Activated T-cell treated with anti-CD3 and anti-CD28 coated beads, Interleukin-2, amount 50 U/mL, for 24 hours (primary cell): ENCODE measurements around the gene MOB3A.
"Not testable (repeated sequence)": the region's sequence is repeated elsewhere in the genome, so short reads cannot be mapped to it uniquely, and the experiment has no call there.

ENCODE experiments used
- DNase-seq: peaks from one replicate; pipeline ENCODE4 v3.0.0-alpha.2; 2020
- H3K27ac Mint-ChIP-seq: 2 replicates; pipeline ENCODE4 v1.8.0; 2020; ENCODE audit warnings: mild to moderate bottlenecking, mixed read lengths
- H3K27me3 Mint-ChIP-seq: 2 replicates; pipeline ENCODE4 v1.8.0; 2020; ENCODE audit warnings: mixed read lengths
- H3K36me3 Mint-ChIP-seq: 2 replicates; pipeline ENCODE4 v1.8.0; 2020; ENCODE audit warnings: low read depth, mixed read lengths
- H3K4me1 Mint-ChIP-seq: 2 replicates; pipeline ENCODE4 v1.8.0; 2020; ENCODE audit warnings: low read depth, mixed read lengths
- H3K4me3 Mint-ChIP-seq: 2 replicates; pipeline ENCODE4 v1.8.0; 2020; ENCODE audit warnings: mild to moderate bottlenecking, moderate library complexity, mixed read lengths
- H3K9me3 Mint-ChIP-seq: 2 replicates; pipeline ENCODE4 v1.8.0; 2020; ENCODE audit warnings: mixed read lengths

The MOB3A gene

DNA sequence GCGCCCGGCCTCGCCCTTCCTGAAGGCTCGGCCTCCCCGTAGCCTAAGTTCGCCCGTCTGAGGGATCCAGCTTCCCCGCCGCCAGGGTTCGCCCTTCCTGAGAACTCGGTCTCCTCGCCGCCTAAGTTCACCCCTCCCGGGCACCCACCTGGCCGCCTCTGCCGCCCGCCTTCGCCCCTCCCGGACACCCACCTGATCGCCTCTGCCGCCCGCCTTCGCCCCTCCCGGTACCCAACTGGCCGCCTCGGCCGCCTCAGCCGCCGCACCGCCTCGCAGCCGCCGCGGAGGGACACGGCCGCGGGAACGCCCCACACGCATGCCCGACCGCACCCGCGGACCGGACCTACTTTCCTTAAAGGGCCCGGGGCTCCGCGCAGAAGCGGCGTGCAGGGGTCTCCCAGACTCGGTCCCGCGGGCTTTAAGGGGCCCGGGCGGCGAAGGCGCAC lies at the start of gene MOB3A:
Gene MOB3A (minus strand): TSS at position 293 of the 446 bp plus-strand sequence. CDS start 17,766 bp downstream, outside the sequence.
- peak within 1 kb of the TSS; percentile 95 for H3K4me3 Mint-ChIP-seq
- H3K27me3 Mint-ChIP-seq = no peaks in the 10 kb centered on the region
- H3K36me3 Mint-ChIP-seq = peaks cover 50% of the 10 kb centered on the region
- no peaks in the 10 kb centered on the region for H3K9me3 Mint-ChIP-seq
- peak within 1 kb of the TSS; percentile 96 for H3K27ac Mint-ChIP-seq
- H3K4me1 Mint-ChIP-seq = peaks cover 44% of the 10 kb centered on the region
- no peak for DNase-seq

DNA sequence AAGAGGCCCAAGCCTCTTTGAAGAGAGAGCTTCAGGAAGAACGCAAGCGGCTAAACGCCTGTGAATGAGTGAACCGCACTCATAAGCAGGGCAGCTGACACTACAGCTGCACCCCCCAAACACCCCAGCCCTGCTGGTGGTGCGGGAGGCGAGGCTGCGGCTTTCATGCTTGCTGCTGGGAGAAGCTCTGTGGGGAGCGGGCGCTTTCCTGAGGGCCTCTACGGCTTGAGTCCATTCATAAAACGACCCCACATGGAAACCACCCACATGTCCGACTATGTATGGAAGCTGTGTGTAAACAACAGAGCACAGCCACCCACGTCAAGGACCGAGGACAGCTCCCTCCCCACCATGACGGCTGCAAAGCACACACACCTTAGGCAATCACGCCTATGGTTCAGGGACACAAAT lies 49.7 kb upstream of the MOB3A start:
- Mint-ChIP-seq H3K27ac (peak overlapping the region; percentile 10), H3K27me3 (no peaks in the 10 kb centered on the region), H3K36me3 (peaks cover 60% of the 10 kb centered on the region), H3K4me1 (peaks cover 55% of the 10 kb centered on the region), H3K9me3 (no peaks in the 10 kb centered on the region), H3K4me3 (no peak overlapping the region)
- DNase-seq = no peak

- Mint-ChIP-seq H3K36me3 (peaks cover 61% of the 10 kb centered on the region), H3K27me3 (no peaks in the 10 kb centered on the region), H3K27ac (no peak overlapping the region), H3K4me3 (no peak overlapping the region), H3K9me3 (no peaks in the 10 kb centered on the region), H3K4me1 (peaks cover 48% of the 10 kb centered on the region)
- no peak for DNase-seq
Measured at GRCh38 chr19:2144190-2144589, 48.1 kb upstream of the MOB3A start.

- DNase-seq = no peak
- peaks cover 66% of the 10 kb centered on the region for H3K36me3 Mint-ChIP-seq
- no peak overlapping the region for H3K27ac Mint-ChIP-seq
- no peaks in the 10 kb centered on the region for H3K27me3 Mint-ChIP-seq
- no peak overlapping the region for H3K4me3 Mint-ChIP-seq
- H3K9me3 Mint-ChIP-seq = no peaks in the 10 kb centered on the region
- peaks cover 29% of the 10 kb centered on the region for H3K4me1 Mint-ChIP-seq
Measured at GRCh38 chr19:2142173-2142829, 46.2 kb upstream of the MOB3A start.

DNA sequence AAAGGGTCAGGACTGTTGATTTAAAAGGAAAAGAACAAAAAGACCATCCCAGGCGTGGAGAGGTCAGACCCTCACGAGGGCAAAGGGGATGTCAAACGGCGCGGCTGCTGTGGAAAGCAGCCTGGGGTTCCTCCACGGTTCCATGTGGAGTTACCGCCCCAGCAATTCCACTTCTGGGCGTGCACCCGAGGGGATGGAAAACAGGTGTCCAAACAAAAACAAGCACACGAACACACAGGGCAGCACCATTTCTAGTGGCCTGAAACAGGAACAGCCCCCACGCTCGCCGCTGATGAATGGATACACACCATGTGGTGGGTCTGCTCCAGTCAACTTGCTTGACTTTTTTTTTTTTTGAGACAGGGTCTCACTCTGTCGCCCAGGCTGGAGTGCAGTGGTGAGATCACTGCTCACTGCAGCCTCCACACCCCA lies 44.0 kb upstream of the MOB3A start:
- H3K4me3 Mint-ChIP-seq = no peak overlapping the region
- no peaks in the 10 kb centered on the region for H3K9me3 Mint-ChIP-seq
- H3K27me3 Mint-ChIP-seq = no peaks in the 10 kb centered on the region
- no peak overlapping the region for H3K27ac Mint-ChIP-seq
- peaks cover 68% of the 10 kb centered on the region for H3K36me3 Mint-ChIP-seq
- DNase-seq = no peak
- H3K4me1 Mint-ChIP-seq = peaks cover 11% of the 10 kb centered on the region

DNA sequence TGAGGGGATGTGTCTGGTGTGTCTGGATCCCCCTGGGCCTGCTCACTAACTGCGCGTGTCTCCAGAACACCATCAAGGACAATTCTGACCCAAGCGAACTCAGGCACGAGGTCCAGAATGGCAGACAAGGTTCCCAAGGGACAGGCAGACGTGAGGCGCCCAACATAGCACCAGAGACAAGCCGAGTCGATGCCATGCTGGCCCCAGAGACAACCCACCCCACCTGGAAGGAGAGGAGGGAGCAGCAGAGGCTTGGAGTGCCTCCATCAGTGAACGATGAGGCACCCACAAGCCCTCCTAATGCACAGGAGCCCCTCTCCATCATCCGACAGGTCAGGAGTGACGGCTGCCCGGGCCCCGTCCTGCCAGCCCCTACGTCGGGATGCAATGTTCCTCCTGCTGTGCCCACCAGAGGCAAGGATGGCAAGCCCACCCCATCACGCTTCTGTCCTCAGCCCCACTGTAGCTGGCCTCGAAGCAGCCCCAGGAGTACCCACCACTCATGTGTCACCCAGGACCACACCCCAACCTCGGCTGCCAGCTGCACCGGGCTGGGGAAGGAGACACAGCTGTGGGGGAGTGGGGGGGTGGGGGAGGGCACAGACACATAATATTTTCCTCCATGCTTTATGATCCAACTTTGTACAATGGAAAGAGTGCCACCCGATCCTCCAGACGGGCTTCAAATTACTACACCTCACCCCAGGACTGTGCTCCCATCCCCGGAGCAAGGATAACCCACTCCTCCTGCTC lies 43.4 kb upstream of the MOB3A start:
- Mint-ChIP-seq H3K27me3 (no peaks in the 10 kb centered on the region), H3K9me3 (no peaks in the 10 kb centered on the region), H3K27ac (no peak overlapping the region), H3K4me1 (peaks cover 7% of the 10 kb centered on the region), H3K36me3 (peaks cover 64% of the 10 kb centered on the region), H3K4me3 (no peak overlapping the region)
- no peak for DNase-seq

GRCh38 chr19:2138061-2138728 lies 42.1 kb upstream of the MOB3A start:
- Mint-ChIP-seq H3K4me1 (peaks cover 7% of the 10 kb centered on the region), H3K4me3 (no peak overlapping the region), H3K9me3 (no peaks in the 10 kb centered on the region), H3K27me3 (no peaks in the 10 kb centered on the region), H3K27ac (peak overlapping the region; percentile 11), H3K36me3 (peaks cover 63% of the 10 kb centered on the region)
- no peak for DNase-seq

DNA sequence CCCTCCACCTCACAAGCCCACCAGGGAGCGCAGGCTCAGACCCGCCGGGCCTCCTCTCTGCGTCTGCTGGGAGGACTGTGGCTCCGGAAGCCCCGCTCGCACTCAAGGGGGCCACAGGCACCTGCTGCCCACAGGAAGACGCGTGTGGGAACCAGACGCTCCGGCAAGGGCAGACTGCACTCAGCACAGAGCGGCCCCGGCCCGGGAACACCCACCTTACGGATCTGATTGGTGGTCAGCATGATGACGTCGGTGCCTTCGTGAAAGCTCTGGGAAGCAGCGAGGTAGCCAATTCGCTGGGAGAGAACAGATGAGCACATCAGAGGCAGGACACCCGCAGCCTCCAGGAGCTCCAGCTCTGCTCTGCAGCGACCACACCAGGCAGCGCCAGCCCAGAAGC lies 40.7 kb upstream of the MOB3A start:
- peaks cover 7% of the 10 kb centered on the region for H3K4me1 Mint-ChIP-seq
- peaks cover 75% of the 10 kb centered on the region for H3K36me3 Mint-ChIP-seq
- no peak for DNase-seq
- H3K4me3 Mint-ChIP-seq = no peak overlapping the region
- no peak overlapping the region for H3K27ac Mint-ChIP-seq
- no peaks in the 10 kb centered on the region for H3K9me3 Mint-ChIP-seq
- H3K27me3 Mint-ChIP-seq = no peaks in the 10 kb centered on the region

GRCh38 chr19:2135474-2136402 lies 39.6 kb upstream of the MOB3A start:
- DNase-seq = no peak
- H3K4me1 Mint-ChIP-seq = peaks cover 5% of the 10 kb centered on the region
- H3K27me3 Mint-ChIP-seq = no peaks in the 10 kb centered on the region
- no peak overlapping the region for H3K4me3 Mint-ChIP-seq
- H3K36me3 Mint-ChIP-seq = peaks cover 75% of the 10 kb centered on the region
- H3K27ac Mint-ChIP-seq = no peak overlapping the region
- no peaks in the 10 kb centered on the region for H3K9me3 Mint-ChIP-seq

GRCh38 chr19:2132731-2133490 lies 36.8 kb upstream of the MOB3A start:
- no peak overlapping the region for H3K4me3 Mint-ChIP-seq
- H3K36me3 Mint-ChIP-seq = peaks cover 69% of the 10 kb centered on the region
- no peaks in the 10 kb centered on the region for H3K4me1 Mint-ChIP-seq
- peak overlapping the region; percentile 9 for H3K27ac Mint-ChIP-seq
- no peaks in the 10 kb centered on the region for H3K27me3 Mint-ChIP-seq
- H3K9me3 Mint-ChIP-seq = no peaks in the 10 kb centered on the region
- no peak for DNase-seq

DNA sequence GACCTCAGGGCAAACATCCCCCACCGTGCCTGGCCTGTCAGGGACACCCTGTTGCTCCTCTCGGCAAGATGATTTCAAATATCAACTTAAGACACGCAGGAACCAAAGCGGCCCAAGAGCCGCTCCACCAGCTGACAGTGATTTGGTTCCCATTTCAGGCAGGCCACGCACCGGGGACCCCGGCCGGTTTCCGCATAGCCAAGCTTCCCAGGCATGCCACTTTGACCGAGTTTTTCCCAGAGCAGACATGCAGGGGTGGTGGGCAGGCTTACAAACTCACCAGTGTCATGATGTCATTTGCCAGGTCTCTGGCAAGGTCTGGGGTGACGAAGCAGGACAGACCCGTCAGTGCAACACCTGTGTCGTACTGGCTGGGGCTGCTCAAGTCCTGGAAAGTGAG lies 36.1 kb upstream of the MOB3A start:
- H3K9me3 Mint-ChIP-seq = no peaks in the 10 kb centered on the region
- no peak for DNase-seq
- H3K4me1 Mint-ChIP-seq = no peaks in the 10 kb centered on the region
- no peak overlapping the region for H3K4me3 Mint-ChIP-seq
- no peaks in the 10 kb centered on the region for H3K27me3 Mint-ChIP-seq
- peaks cover 69% of the 10 kb centered on the region for H3K36me3 Mint-ChIP-seq
- no peak overlapping the region for H3K27ac Mint-ChIP-seq

- not testable (repeated sequence) for H3K27me3 Mint-ChIP-seq
Measured at GRCh38 chr19:2131012-2131975, 35.2 kb upstream of the MOB3A start.

More at GRCh38 chr19:2131012-2131975, 35.2 kb upstream of the MOB3A start:
- H3K4me3 Mint-ChIP-seq, H3K9me3 Mint-ChIP-seq, H3K27ac Mint-ChIP-seq, H3K4me1 Mint-ChIP-seq, DNase-seq: not testable (repeated sequence)
- H3K36me3 Mint-ChIP-seq = peaks cover 70% of the 10 kb centered on the region
